Kidney epithelial cell (primary cell): ENCODE results near the gene RAB3C. TPM values are rescaled to one million over a fixed set of nuclear protein-coding genes. Genes with fewer than 3 reads are reported as not detected.

Experiments used
- DNase-seq: peaks from one replicate; pipeline ENCODE4 v3.0.0-alpha.2; 2010; ENCODE audit warnings: low read depth
- H3K27me3 ChIP-seq: 2 replicates; pipeline ENCODE4 v1.6.0; 2011; ENCODE audit warnings: low read length; ENCODE audit not compliant: control insufficient read depth, insufficient read depth
- H3K36me3 ChIP-seq: 2 replicates; pipeline ENCODE4 v1.5.1; 2011; ENCODE audit warnings: low read length; ENCODE audit not compliant: control insufficient read depth, insufficient read depth
- H3K4me3 ChIP-seq: 2 replicates; pipeline ENCODE4 v1.5.1; 2011; ENCODE audit warnings: low read depth, mild to moderate bottlenecking, control low read depth, low read length
- total RNA-seq: library from RNA; depleted of rRNA; stranded (reverse); fragments of >200 nt; gene quantifications from 2 replicates; pipeline ENCODE4 v1.2.3, GENCODE V29; 2015
- TF ChIP-seq, protein P1 (sequence below): IDR thresholded peaks from 2 replicates; pipeline ENCODE4 v1.5.1; 2011; ENCODE audit warnings: mild to moderate bottlenecking, moderate library complexity, low read length, control low read depth, inconsistent platforms; ENCODE audit not compliant: insufficient read depth, poor library complexity, severe bottlenecking

The RAB3C gene
- total RNA-seq, 1 donor from 2014 or later = 0.04 TPM

DNA sequence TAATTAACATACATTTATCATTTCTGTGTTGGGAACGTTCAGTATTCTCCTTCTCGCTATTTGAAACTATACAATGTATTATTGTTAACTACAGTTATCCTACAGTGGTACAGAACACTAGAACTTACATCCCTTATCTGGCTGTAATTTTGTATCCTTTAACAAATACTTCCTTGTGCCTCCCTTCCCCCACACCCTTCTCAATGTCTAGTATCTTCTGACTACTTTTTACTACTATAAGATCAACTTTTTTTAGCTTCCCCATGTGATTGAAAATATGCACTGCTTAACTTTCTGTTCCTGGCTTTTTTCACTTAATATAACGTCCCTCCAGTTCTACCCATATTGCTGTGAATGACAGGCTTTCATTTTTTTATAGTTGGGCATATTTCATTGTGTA, 253.5 kb downstream of the RAB3C start:
- DNase-seq = no peak
- Histone ChIP-seq H3K4me3 (no peak overlapping the region), H3K27me3 (no peaks in the 10 kb centered on the region), H3K36me3 (no peaks in the 10 kb centered on the region)
- TF ChIP-seq, protein P1, sequence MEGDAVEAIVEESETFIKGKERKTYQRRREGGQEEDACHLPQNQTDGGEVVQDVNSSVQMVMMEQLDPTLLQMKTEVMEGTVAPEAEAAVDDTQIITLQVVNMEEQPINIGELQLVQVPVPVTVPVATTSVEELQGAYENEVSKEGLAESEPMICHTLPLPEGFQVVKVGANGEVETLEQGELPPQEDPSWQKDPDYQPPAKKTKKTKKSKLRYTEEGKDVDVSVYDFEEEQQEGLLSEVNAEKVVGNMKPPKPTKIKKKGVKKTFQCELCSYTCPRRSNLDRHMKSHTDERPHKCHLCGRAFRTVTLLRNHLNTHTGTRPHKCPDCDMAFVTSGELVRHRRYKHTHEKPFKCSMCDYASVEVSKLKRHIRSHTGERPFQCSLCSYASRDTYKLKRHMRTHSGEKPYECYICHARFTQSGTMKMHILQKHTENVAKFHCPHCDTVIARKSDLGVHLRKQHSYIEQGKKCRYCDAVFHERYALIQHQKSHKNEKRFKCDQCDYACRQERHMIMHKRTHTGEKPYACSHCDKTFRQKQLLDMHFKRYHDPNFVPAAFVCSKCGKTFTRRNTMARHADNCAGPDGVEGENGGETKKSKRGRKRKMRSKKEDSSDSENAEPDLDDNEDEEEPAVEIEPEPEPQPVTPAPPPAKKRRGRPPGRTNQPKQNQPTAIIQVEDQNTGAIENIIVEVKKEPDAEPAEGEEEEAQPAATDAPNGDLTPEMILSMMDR = no peak

- DNase-seq = no peak
These were observed 255.9 kb downstream of the RAB3C start for GRCh38 chr5:58838729-58839128.

DNA sequence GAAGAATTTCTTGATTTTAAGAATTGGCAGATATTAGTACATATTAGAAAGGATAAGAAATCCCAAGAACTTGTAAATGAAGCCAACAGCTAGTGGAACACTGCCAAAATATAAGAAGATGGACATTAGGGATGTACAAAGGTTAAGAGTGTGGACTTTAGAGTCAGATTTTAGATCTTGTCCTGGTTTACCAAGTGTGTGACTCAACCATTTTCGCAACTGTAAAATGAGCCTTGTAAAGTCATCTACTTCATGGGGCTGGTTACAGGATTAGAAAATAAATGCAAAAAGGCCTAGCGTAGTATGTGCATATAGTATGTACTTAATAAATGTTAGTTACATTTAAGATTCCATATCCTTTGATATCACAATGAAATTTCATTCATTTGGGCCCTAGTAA, 260.0 kb downstream of the RAB3C start:
- Histone ChIP-seq H3K4me3 (no peak overlapping the region), H3K36me3 (no peaks in the 10 kb centered on the region), H3K27me3 (no peaks in the 10 kb centered on the region)
- no peak for DNase-seq
- TF ChIP-seq, protein P1 = no peak

More at GRCh38 chr5:58838729-58839128, 255.9 kb downstream of the RAB3C start:
- no peaks in the 10 kb centered on the region for H3K36me3 ChIP-seq
- TF ChIP-seq, protein P1 = no peak
- H3K4me3 ChIP-seq = no peak overlapping the region
- no peaks in the 10 kb centered on the region for H3K27me3 ChIP-seq

GRCh38 chr5:58844395-58844794, 261.5 kb downstream of the RAB3C start:
- TF ChIP-seq, protein P1 = no peak
- H3K27me3 ChIP-seq = no peaks in the 10 kb centered on the region
- no peak for DNase-seq

DNA sequence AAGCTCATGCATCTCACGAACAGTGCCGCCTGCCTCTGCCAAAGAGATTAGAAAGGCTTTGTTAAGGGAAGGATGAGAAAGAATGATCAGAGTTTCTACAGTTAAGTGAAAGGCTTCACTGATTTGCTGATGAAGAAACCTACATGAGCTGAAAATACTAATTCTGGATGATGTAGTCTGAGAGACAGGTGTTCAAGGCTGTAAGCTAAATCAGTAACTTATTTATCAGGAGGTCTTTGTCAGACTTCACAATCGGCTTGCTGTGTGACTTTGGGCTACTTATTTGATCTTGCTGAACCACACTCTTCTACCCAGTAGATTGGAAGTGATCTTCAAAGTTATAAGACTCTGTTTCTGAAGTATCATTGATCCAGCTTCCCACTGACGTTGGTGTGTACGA, 264.2 kb downstream of the RAB3C start:
- H3K4me3 ChIP-seq = no peak overlapping the region
- H3K27me3 ChIP-seq = no peaks in the 10 kb centered on the region
- no peak for DNase-seq
- TF ChIP-seq, protein P1 = no peak
- no peaks in the 10 kb centered on the region for H3K36me3 ChIP-seq

More at GRCh38 chr5:58844395-58844794, 261.5 kb downstream of the RAB3C start:
- no peaks in the 10 kb centered on the region for H3K36me3 ChIP-seq
- no peak overlapping the region for H3K4me3 ChIP-seq

GRCh38 chr5:58849223-58849622, 266.3 kb downstream of the RAB3C start:
- no peaks in the 10 kb centered on the region for H3K27me3 ChIP-seq
- no peak overlapping the region for H3K4me3 ChIP-seq
- H3K36me3 ChIP-seq = no peaks in the 10 kb centered on the region
- DNase-seq = no peak
- TF ChIP-seq, protein P1 = no peak
